Measurements from ENCODE around the gene HDAC5.

The HDAC5 gene

DNA sequence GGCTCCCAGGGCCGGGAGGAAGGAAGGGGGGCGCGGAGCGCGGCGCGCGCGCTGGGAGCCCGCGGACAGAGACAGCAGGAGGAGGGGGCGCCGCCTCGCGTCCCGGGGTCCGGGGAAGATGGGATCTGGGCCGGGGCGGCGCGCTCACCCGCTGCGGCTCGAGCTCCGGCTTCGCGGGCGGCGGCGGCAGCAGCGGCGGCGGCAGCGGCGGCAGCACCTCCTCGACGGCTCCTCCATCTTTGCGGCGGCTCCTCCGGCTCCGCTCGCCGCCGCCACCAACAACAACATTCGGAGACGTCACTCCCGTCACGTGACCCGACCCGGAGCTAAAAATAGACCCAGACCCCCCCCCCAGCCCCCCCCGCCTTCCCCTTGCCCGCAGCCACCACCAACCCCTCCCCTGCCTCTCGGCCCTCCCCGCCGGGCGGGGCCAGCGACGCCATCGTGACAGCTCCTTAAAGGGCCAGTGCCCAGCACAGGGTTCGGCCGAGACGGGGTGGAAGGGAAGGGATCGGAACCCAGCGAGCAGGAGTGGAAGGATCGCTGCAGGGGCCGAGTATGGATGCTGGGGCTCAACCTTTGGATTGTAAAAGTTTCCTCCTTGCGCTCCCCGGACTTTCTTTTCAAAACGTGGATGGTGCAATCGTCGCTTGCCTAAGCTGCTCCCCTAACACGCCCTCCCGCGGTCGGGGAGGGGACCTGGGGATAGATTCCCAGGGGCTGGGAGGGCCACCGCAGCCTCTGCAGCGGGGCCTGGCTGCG lies at the start of gene HDAC5 (continued):
- TF ChIP-seq SCRT2 (tag by site-specific recombination; IDR thresholded peaks at IDR 0.05) (no peak), ZNF629 (tag by site-specific recombination; IDR thresholded peaks at IDR 0.05) (peak; percentile 77; the same call in 1 of the 2 replicates), ZNF701 (tag by site-specific recombination; IDR thresholded peaks at IDR 0.05) (no peak), ZNF202 (tag by site-specific recombination; IDR thresholded peaks at IDR 0.05; ENCODE audit: borderline replicate concordance) (no peak), ZNF530 (tag by site-specific recombination; IDR thresholded peaks at IDR 0.05; ENCODE audit: low read depth) (no peak), TRIM28 (IDR thresholded peaks at IDR 0.05; ENCODE audit: borderline replicate concordance, low read length) (peak; percentile 51; the same call in 1 of the 2 replicates), ZNF561 (tag by site-specific recombination; IDR thresholded peaks at IDR 0.05; ENCODE audit: borderline replicate concordance) (0 out of 2 replicates have a peak, but pooled peaks have one; percentile 50), OSR2 (tag by site-specific recombination; IDR thresholded peaks at IDR 0.05) (no peak), ZNF24 (tag by site-specific recombination; IDR thresholded peaks at IDR 0.05) (peak; percentile 60; the same call in 1 of the 2 replicates), ZNF169 (tag by site-specific recombination; IDR thresholded peaks at IDR 0.05) (no peak), IKZF3 (tag by site-specific recombination; IDR thresholded peaks at IDR 0.05) (peak; percentile 88), ZNF404 (tag by site-specific recombination; IDR thresholded peaks at IDR 0.05) (no peak), MYNN (tag by site-specific recombination; IDR thresholded peaks at IDR 0.05; ENCODE audit: borderline replicate concordance) (no peak), ZNF624 (tag by site-specific recombination; IDR thresholded peaks at IDR 0.05) (no peak), ZNF473 (tag by site-specific recombination; IDR thresholded peaks at IDR 0.05) (no peak), ZNF335 (tag by site-specific recombination; conservative IDR thresholded peaks at IDR 0.05) (peak; percentile 86), ZNF791 (tag by site-specific recombination; IDR thresholded peaks at IDR 0.05) (no peak), ZBTB1 (tag by site-specific recombination; IDR thresholded peaks at IDR 0.05) (no peak), ZNF239 (tag by site-specific recombination; IDR thresholded peaks at IDR 0.05) (no peak), ZSCAN4 (tag by site-specific recombination; IDR thresholded peaks at IDR 0.05) (peak; percentile 51; the same call in 1 of the 2 replicates), ZNF121 (tag by site-specific recombination; IDR thresholded peaks at IDR 0.05) (no peak), ZNF610 (tag by site-specific recombination; IDR thresholded peaks at IDR 0.05; ENCODE audit: borderline replicate concordance) (0 out of 2 replicates have a peak, but pooled peaks have one; percentile 33), ZNF707 (tag by site-specific recombination; IDR thresholded peaks at IDR 0.05) (no peak), ZNF548 (tag by site-specific recombination; IDR thresholded peaks at IDR 0.05) (no peak), ZNF514 (tag by site-specific recombination; IDR thresholded peaks at IDR 0.05) (no peak), ZNF266 (tag by site-specific recombination; IDR thresholded peaks at IDR 0.05; ENCODE audit: low read depth) (no peak), ZNF274 (IDR thresholded peaks at IDR 0.05; ENCODE audit: low read length) (no peak), ZNF274 (tag by site-specific recombination; IDR thresholded peaks at IDR 0.05; ENCODE audit: borderline replicate concordance) (no peak), ZNF184 (tag by site-specific recombination; IDR thresholded peaks at IDR 0.05) (peak; percentile 35; the same call in 1 of the 2 replicates), ZFP37 (tag by site-specific recombination; IDR thresholded peaks at IDR 0.05) (no peak), FEZF1 (tag by site-specific recombination; IDR thresholded peaks at IDR 0.05) (no peak), ZNF48 (tag by site-specific recombination; IDR thresholded peaks at IDR 0.05) (no peak), WT1 (tag by site-specific recombination; IDR thresholded peaks at IDR 0.05) (peak; percentile 37), ZNF621 (tag by site-specific recombination; IDR thresholded peaks at IDR 0.05) (no peak), ZNF529 (tag by site-specific recombination; IDR thresholded peaks at IDR 0.05; ENCODE audit: insufficient replicate concordance) (no peak)
- TF ChIP-seq, protein P1, sequence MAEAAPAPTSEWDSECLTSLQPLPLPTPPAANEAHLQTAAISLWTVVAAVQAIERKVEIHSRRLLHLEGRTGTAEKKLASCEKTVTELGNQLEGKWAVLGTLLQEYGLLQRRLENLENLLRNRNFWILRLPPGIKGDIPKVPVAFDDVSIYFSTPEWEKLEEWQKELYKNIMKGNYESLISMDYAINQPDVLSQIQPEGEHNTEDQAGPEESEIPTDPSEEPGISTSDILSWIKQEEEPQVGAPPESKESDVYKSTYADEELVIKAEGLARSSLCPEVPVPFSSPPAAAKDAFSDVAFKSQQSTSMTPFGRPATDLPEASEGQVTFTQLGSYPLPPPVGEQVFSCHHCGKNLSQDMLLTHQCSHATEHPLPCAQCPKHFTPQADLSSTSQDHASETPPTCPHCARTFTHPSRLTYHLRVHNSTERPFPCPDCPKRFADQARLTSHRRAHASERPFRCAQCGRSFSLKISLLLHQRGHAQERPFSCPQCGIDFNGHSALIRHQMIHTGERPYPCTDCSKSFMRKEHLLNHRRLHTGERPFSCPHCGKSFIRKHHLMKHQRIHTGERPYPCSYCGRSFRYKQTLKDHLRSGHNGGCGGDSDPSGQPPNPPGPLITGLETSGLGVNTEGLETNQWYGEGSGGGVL (tag by site-specific recombination; IDR thresholded peaks at IDR 0.05), result peak; percentile 90
- TF ChIP-seq, protein P2, sequence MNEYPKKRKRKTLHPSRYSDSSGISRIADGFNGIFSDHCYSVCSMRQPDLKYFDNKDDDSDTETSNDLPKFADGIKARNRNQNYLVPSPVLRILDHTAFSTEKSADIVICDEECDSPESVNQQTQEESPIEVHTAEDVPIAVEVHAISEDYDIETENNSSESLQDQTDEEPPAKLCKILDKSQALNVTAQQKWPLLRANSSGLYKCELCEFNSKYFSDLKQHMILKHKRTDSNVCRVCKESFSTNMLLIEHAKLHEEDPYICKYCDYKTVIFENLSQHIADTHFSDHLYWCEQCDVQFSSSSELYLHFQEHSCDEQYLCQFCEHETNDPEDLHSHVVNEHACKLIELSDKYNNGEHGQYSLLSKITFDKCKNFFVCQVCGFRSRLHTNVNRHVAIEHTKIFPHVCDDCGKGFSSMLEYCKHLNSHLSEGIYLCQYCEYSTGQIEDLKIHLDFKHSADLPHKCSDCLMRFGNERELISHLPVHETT (tag by site-specific recombination; IDR thresholded peaks at IDR 0.05), result peak; percentile 45; the same call in 1 of the 2 replicates
- TF ChIP-seq, protein P3, sequence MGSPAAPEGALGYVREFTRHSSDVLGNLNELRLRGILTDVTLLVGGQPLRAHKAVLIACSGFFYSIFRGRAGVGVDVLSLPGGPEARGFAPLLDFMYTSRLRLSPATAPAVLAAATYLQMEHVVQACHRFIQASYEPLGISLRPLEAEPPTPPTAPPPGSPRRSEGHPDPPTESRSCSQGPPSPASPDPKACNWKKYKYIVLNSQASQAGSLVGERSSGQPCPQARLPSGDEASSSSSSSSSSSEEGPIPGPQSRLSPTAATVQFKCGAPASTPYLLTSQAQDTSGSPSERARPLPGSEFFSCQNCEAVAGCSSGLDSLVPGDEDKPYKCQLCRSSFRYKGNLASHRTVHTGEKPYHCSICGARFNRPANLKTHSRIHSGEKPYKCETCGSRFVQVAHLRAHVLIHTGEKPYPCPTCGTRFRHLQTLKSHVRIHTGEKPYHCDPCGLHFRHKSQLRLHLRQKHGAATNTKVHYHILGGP (tag by site-specific recombination; IDR thresholded peaks at IDR 0.05), result no peak
